Fibroblast of lung (primary cell): ENCODE data around the gene GRB2.

Source experiments
- EZH2 ChIP-seq: IDR thresholded peaks from 2 replicates; pipeline ENCODE4 v1.5.1; 2012; ENCODE audit warnings: low read length, control low read depth, mild to moderate bottlenecking; ENCODE audit errors: missing control alignments
- TF ChIP-seq, protein P1 (sequence below), 2 donors: IDR thresholded peaks in 1 of 2; conservative IDR thresholded peaks in 1 of 2; 1 replicate in 1 of 2; 2 replicates in 1 of 2; pipeline ENCODE4 v1.5.1; 2011 to 2012; ENCODE audit warnings: low read length in 2 of 2, control low read depth in 1 of 2, inconsistent platforms in 1 of 2, low read depth in 1 of 2, mild to moderate bottlenecking in 1 of 2

DNA sequence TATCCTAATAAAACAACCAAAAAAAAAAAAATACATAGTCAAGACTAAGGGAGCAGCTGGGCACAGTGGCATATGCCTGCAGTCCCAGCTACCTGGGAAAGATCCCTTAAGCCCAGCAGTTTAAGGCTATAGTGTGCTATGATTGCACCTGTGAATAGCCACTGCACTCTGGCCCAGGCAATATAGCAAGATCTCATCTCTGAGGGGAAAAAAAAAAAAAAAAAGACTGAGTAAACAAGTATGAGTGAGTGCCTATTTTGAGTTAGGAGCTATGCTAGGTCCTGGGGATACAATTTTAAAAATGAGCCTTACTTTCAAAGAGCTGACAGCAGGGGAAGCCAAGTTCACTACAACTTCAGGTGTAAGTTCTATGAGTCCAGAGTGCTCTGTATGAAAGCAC lies 55.4 kb downstream of the GRB2 start:
- TF ChIP-seq, protein P1, sequence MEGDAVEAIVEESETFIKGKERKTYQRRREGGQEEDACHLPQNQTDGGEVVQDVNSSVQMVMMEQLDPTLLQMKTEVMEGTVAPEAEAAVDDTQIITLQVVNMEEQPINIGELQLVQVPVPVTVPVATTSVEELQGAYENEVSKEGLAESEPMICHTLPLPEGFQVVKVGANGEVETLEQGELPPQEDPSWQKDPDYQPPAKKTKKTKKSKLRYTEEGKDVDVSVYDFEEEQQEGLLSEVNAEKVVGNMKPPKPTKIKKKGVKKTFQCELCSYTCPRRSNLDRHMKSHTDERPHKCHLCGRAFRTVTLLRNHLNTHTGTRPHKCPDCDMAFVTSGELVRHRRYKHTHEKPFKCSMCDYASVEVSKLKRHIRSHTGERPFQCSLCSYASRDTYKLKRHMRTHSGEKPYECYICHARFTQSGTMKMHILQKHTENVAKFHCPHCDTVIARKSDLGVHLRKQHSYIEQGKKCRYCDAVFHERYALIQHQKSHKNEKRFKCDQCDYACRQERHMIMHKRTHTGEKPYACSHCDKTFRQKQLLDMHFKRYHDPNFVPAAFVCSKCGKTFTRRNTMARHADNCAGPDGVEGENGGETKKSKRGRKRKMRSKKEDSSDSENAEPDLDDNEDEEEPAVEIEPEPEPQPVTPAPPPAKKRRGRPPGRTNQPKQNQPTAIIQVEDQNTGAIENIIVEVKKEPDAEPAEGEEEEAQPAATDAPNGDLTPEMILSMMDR (conservative IDR thresholded peaks at IDR 0.05 in 1 of 2, IDR thresholded peaks at IDR 0.05 in 1 of 2; ENCODE audit: low read depth in 1 of 2, low read length in 2 of 2) = no peak
- TF ChIP-seq EZH2 = no peak
